ENCODE results near the gene LRRC15.

GRCh38 chr3:194346621-194347020 lies 22.9 kb downstream of the LRRC15 start:
- TF ChIP-seq CTCF (IDR thresholded peaks at IDR 0.05) (no peak), POLR2AphosphoS5 (IDR thresholded peaks at IDR 0.05) (no peak), EP300 (IDR thresholded peaks at IDR 0.05; ENCODE audit: low read depth) (no peak)

All from transverse colon (tissue), 4 donors.